IPS-18a (cell line): ENCODE results near the gene NLN.

Experiments
- H3K27ac ChIP-seq: one replicate; pipeline ENCODE4 v1.5.1; 2013; ENCODE audit warnings: low read length
- H3K27me3 ChIP-seq: one replicate; pipeline ENCODE4 v1.6.1; 2013; ENCODE audit warnings: mild to moderate bottlenecking, low read length; ENCODE audit not compliant: control insufficient read depth, insufficient read depth
- H3K36me3 ChIP-seq: one replicate; pipeline ENCODE4 v1.6.1; 2013; ENCODE audit warnings: low read depth, low read length; ENCODE audit not compliant: control insufficient read depth
- H3K4me1 ChIP-seq: one replicate; pipeline ENCODE4 v1.6.1; 2013; ENCODE audit warnings: low read depth, low read length; ENCODE audit not compliant: control insufficient read depth
- H3K4me3 ChIP-seq: one replicate; pipeline ENCODE4 v1.5.1; 2013; ENCODE audit warnings: low read length
- H3K9ac ChIP-seq: one replicate; pipeline ENCODE4 v1.6.1; 2013; ENCODE audit warnings: mild to moderate bottlenecking, low read length, moderate library complexity
- H3K9me3 ChIP-seq: one replicate; pipeline ENCODE4 v1.6.1; 2013; ENCODE audit warnings: low read depth, low read length; ENCODE audit not compliant: control insufficient read depth

The NLN gene

GRCh38 chr5:65823845-65824445 lies 101.9 kb downstream of the NLN start:
- no peak overlapping the region for H3K27ac ChIP-seq
- no peaks in the 10 kb centered on the region for H3K4me1 ChIP-seq

GRCh38 chr5:65825408-65826328 lies 103.7 kb downstream of the NLN start:
- Histone ChIP-seq H3K27me3 (no peaks in the 10 kb centered on the region), H3K27ac (no peak overlapping the region), H3K9ac (no peak overlapping the region), H3K4me1 (no peaks in the 10 kb centered on the region), H3K9me3 (no peaks in the 10 kb centered on the region), H3K36me3 (peaks cover 24% of the 10 kb centered on the region), H3K4me3 (no peak overlapping the region)

More at GRCh38 chr5:65823845-65824445, 101.9 kb downstream of the NLN start:
- Histone ChIP-seq H3K36me3 (peaks cover 26% of the 10 kb centered on the region), H3K27me3 (no peaks in the 10 kb centered on the region), H3K4me3 (no peak overlapping the region), H3K9me3 (no peaks in the 10 kb centered on the region), H3K9ac (no peak overlapping the region)

- Histone ChIP-seq H3K9ac (no peak overlapping the region), H3K4me1 (no peaks in the 10 kb centered on the region), H3K9me3 (no peaks in the 10 kb centered on the region), H3K27ac (no peak overlapping the region), H3K4me3 (no peak overlapping the region), H3K27me3 (no peaks in the 10 kb centered on the region), H3K36me3 (peaks cover 12% of the 10 kb centered on the region)
These were observed 106.3 kb downstream of the NLN start for GRCh38 chr5:65828022-65828896.

GRCh38 chr5:65830856-65831255 lies 108.9 kb downstream of the NLN start:
- Histone ChIP-seq H3K4me3 (no peak overlapping the region), H3K27ac (no peak overlapping the region), H3K36me3 (no peaks in the 10 kb centered on the region), H3K4me1 (no peaks in the 10 kb centered on the region), H3K9ac (no peak overlapping the region), H3K27me3 (no peaks in the 10 kb centered on the region), H3K9me3 (no peaks in the 10 kb centered on the region)

- Histone ChIP-seq H3K27me3 (no peaks in the 10 kb centered on the region), H3K27ac (no peak overlapping the region), H3K4me1 (no peaks in the 10 kb centered on the region), H3K9ac (no peak overlapping the region), H3K36me3 (no peaks in the 10 kb centered on the region), H3K4me3 (no peak overlapping the region), H3K9me3 (no peaks in the 10 kb centered on the region)
These were observed 109.3 kb downstream of the NLN start for GRCh38 chr5:65831276-65831675.

GRCh38 chr5:65832152-65832551 lies 110.1 kb downstream of the NLN start:
- H3K9ac ChIP-seq: no peak overlapping the region
- H3K27me3 ChIP-seq: no peaks in the 10 kb centered on the region
- no peaks in the 10 kb centered on the region for H3K36me3 ChIP-seq
- H3K27ac ChIP-seq: no peak overlapping the region
- no peaks in the 10 kb centered on the region for H3K4me1 ChIP-seq
- H3K9me3 ChIP-seq: no peaks in the 10 kb centered on the region
- no peak overlapping the region for H3K4me3 ChIP-seq

GRCh38 chr5:65832603-65833228 lies 110.7 kb downstream of the NLN start:
- H3K27ac ChIP-seq: no peak overlapping the region
- H3K36me3 ChIP-seq: no peaks in the 10 kb centered on the region
- H3K4me1 ChIP-seq: no peaks in the 10 kb centered on the region
- no peaks in the 10 kb centered on the region for H3K27me3 ChIP-seq
- H3K4me3 ChIP-seq: no peak overlapping the region
- no peak overlapping the region for H3K9ac ChIP-seq
- H3K9me3 ChIP-seq: no peaks in the 10 kb centered on the region

- Histone ChIP-seq H3K27ac (no peak overlapping the region), H3K9ac (no peak overlapping the region), H3K36me3 (no peaks in the 10 kb centered on the region), H3K9me3 (no peaks in the 10 kb centered on the region), H3K27me3 (no peaks in the 10 kb centered on the region), H3K4me1 (no peaks in the 10 kb centered on the region), H3K4me3 (no peak overlapping the region)
These were observed 111.8 kb downstream of the NLN start for GRCh38 chr5:65833780-65834179.

GRCh38 chr5:65834306-65834705 lies 112.3 kb downstream of the NLN start:
- Histone ChIP-seq H3K9me3 (no peaks in the 10 kb centered on the region), H3K27me3 (no peaks in the 10 kb centered on the region), H3K27ac (no peak overlapping the region)

GRCh38 chr5:65835191-65835590 lies 113.2 kb downstream of the NLN start:
- H3K9ac ChIP-seq: no peak overlapping the region
- H3K36me3 ChIP-seq: no peaks in the 10 kb centered on the region
- H3K27ac ChIP-seq: no peak overlapping the region
- no peaks in the 10 kb centered on the region for H3K4me1 ChIP-seq
- H3K9me3 ChIP-seq: no peaks in the 10 kb centered on the region
- no peaks in the 10 kb centered on the region for H3K27me3 ChIP-seq
- no peak overlapping the region for H3K4me3 ChIP-seq

More at GRCh38 chr5:65834306-65834705, 112.3 kb downstream of the NLN start:
- Histone ChIP-seq H3K4me3 (no peak overlapping the region), H3K36me3 (no peaks in the 10 kb centered on the region), H3K9ac (no peak overlapping the region), H3K4me1 (no peaks in the 10 kb centered on the region)

- H3K9ac ChIP-seq: no peak overlapping the region
- H3K27me3 ChIP-seq: no peaks in the 10 kb centered on the region
- H3K36me3 ChIP-seq: no peaks in the 10 kb centered on the region
- H3K9me3 ChIP-seq: no peaks in the 10 kb centered on the region
- no peak overlapping the region for H3K4me3 ChIP-seq
- H3K4me1 ChIP-seq: no peaks in the 10 kb centered on the region
- no peak overlapping the region for H3K27ac ChIP-seq
These were observed 115.1 kb downstream of the NLN start for GRCh38 chr5:65837139-65837538.
